K562 treated with DMSO at 1 percent for 24 hours (cell line): ENCODE data around the gene HES2. TPM values are rescaled to one million over a fixed set of nuclear protein-coding genes. Genes with fewer than 3 reads are reported as not detected.

Source experiments
- total RNA-seq: library from RNA; unstranded; fragments of 300-600 nt; gene quantifications from 2 replicates; pipeline ENCODE4 v1.2.3, GENCODE V29; 2022; ENCODE audit warnings: low read depth; ENCODE audit not compliant: insufficient read depth

HES2 gene
- total RNA-seq, result not detected in 2 replicates

GRCh38 chr1:6419804-6420453 lies at the start of gene HES2:
HES2 (minus strand) TSS chr1:6419919; CDS start chr1:6419820, 99 bp downstream.

GRCh38 chr1:6466023-6466422 lies 46.3 kb upstream of the HES2 start, which contains the start of gene TNFRSF25:
TNFRSF25 (minus strand) TSS chr1:6466173; CDS start chr1:6466107, 66 bp downstream.

DNA sequence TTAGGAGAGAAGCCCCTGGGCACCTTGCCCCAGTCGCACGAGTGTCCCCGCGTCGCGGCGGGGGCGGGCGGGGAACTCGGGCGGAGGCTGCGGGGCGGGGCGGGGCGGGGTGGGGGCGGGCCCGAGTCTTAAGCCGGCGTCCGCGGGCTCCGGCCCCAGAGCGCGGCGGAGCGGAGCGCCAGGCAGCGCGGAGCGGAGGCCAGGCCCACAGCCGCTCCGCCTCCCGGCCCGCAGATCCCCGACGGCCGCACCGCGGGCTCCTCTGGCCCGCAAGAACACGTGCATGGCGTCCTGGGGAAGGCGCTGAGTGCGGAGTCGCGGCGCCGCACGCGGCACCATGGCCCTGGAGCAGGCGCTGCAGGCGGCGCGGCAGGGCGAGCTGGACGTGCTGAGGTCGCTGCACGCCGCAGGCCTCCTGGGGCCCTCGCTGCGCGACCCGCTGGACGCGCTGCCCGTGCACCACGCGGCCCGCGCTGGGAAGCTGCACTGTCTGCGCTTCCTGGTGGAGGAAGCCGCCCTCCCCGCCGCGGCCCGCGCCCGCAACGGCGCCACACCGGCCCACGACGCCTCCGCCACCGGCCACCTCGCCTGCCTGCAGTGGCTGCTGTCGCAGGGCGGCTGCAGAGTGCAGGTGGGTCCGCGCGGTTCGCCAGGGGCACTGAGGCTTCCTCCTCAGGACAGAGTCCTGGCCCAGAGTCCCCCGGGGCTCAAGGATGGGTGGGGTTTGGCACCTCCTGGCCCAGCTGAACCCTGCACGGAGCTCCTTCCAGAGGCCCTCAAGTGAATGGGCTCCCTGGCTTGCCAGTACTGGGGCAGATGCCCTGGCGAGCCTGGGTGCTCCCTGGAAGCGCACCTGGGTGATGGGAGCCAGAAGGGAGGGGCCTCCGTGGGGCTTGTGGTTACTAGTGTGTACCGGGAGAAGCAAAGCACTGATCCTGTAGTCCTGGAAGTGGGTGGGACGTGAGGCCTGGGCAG lies 5.2 kb upstream of the HES2 start, which contains the start of gene ESPN:
TSS of gene ESPN (plus strand) at position 158 of the 975 bp plus-strand sequence. CDS start at position 338, 180 bp downstream.

GRCh38 chr1:6393400-6394187 lies 26.1 kb downstream of the HES2 start, which contains the start of gene ACOT7:
ACOT7 (minus strand) TSS chr1:6393767; CDS start chr1:6393399, 368 bp downstream.

Other genes starting within 250 kb of the HES2 start
- 0.06 and 0.12 TPM in 2 replicates for gene CHD5, start 239.6 kb downstream of the HES2 start, total RNA-seq
- 280 and 312 TPM in 2 replicates for gene RPL22, start 220.3 kb downstream of the HES2 start, total RNA-seq
- 13.2 and 13.6 TPM in 2 replicates for gene RNF207, start 213.8 kb downstream of the HES2 start, total RNA-seq
- 54.5 and 57.7 TPM in 2 replicates for gene ICMT, start 184.0 kb downstream of the HES2 start, total RNA-seq
- not detected in 2 replicates for gene HES3, start 175.7 kb downstream of the HES2 start, total RNA-seq
- 3.0 and 3.2 TPM in 2 replicates for gene GPR153, start 158.8 kb downstream of the HES2 start, total RNA-seq
- gene ACOT7, start 26.2 kb downstream of the HES2 start, total RNA-seq, result 86.2 and 97.4 TPM in 2 replicates
- 4.8 and 7.7 TPM in 2 replicates for gene ESPN, start 4.9 kb upstream of the HES2 start, total RNA-seq
- gene TNFRSF25, start 46.3 kb upstream of the HES2 start, total RNA-seq, result 1.1 TPM in 1 of 2 replicates, not detected in the other
- 0.09 TPM in 1 of 2 replicates, not detected in the other for gene PLEKHG5, start 71.7 kb upstream of the HES2 start, total RNA-seq
- gene NOL9, start 134.6 kb upstream of the HES2 start, total RNA-seq, result 8.0 and 12.9 TPM in 2 replicates
- 0.29 and 0.52 TPM in 2 replicates for gene TAS1R1, start 135.4 kb upstream of the HES2 start, total RNA-seq
- gene ZBTB48, start 160.1 kb upstream of the HES2 start, total RNA-seq, result 79.8 and 80.2 TPM in 2 replicates
- gene KLHL21, start 182.9 kb upstream of the HES2 start, total RNA-seq, result 91.9 and 95.6 TPM in 2 replicates
- gene PHF13, start 193.8 kb upstream of the HES2 start, total RNA-seq, result 22.4 and 24.6 TPM in 2 replicates
- 39.9 and 42.9 TPM in 2 replicates for gene THAP3, start 204.9 kb upstream of the HES2 start, total RNA-seq